Gastrocnemius medialis (tissue), 4 donors: Measurements from ENCODE around the gene FDX1.

Experiments used
- POLR2A ChIP-seq, 2 donors: fragments of 450-650 bp; IDR thresholded peaks; one replicate each; pipeline ENCODE4 v1.6.1; 2017; ENCODE audit warnings: antibody characterized with exemption in 2 of 2, mild to moderate bottlenecking in 2 of 2, moderate library complexity in 2 of 2
- TF ChIP-seq, protein P1 (sequence below), 5 experiments: fragments of 450-650 bp in 3 of 5; fragments of 200-600 bp in 2 of 5; sonication (generic) in 2 of 5; IDR thresholded peaks in 4 of 5; conservative IDR thresholded peaks in 1 of 5; 1 replicate in 4 of 5; 2 replicates in 1 of 5; pipeline ENCODE4 v1.5.1; 2016 to 2019; ENCODE audit warnings: antibody characterized with exemption in 5 of 5, mild to moderate bottlenecking in 3 of 5, moderate library complexity in 3 of 5

GRCh38 chr11:110505528-110506284, 76.0 kb downstream of the FDX1 start:
- TF ChIP-seq, protein P1, sequence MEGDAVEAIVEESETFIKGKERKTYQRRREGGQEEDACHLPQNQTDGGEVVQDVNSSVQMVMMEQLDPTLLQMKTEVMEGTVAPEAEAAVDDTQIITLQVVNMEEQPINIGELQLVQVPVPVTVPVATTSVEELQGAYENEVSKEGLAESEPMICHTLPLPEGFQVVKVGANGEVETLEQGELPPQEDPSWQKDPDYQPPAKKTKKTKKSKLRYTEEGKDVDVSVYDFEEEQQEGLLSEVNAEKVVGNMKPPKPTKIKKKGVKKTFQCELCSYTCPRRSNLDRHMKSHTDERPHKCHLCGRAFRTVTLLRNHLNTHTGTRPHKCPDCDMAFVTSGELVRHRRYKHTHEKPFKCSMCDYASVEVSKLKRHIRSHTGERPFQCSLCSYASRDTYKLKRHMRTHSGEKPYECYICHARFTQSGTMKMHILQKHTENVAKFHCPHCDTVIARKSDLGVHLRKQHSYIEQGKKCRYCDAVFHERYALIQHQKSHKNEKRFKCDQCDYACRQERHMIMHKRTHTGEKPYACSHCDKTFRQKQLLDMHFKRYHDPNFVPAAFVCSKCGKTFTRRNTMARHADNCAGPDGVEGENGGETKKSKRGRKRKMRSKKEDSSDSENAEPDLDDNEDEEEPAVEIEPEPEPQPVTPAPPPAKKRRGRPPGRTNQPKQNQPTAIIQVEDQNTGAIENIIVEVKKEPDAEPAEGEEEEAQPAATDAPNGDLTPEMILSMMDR (IDR thresholded peaks at IDR 0.05 in 4 of 5, conservative IDR thresholded peaks at IDR 0.05 in 1 of 5): no peak
- TF ChIP-seq POLR2A (IDR thresholded peaks at IDR 0.05): no peak
